HUES48 (cell line): ENCODE data around the gene PICALM.

ENCODE experiments used
- H3K27ac ChIP-seq: one replicate; pipeline ENCODE4 v1.7.0; 2013; ENCODE audit warnings: low read depth, low read length, inconsistent platforms
- H3K27me3 ChIP-seq: 2 replicates; pipeline ENCODE4 v1.6.1; 2013; ENCODE audit warnings: mild to moderate bottlenecking, low read length; ENCODE audit not compliant: control insufficient read depth, insufficient read depth
- H3K36me3 ChIP-seq: 2 replicates; pipeline ENCODE4 v1.6.1; 2013; ENCODE audit warnings: low read length; ENCODE audit not compliant: control insufficient read depth, insufficient read depth
- H3K4me1 ChIP-seq: 2 replicates; pipeline ENCODE4 v1.6.1; 2013; ENCODE audit warnings: mild to moderate bottlenecking, low read length; ENCODE audit not compliant: control insufficient read depth, insufficient read depth
- H3K4me3 ChIP-seq: 2 replicates; pipeline ENCODE4 v1.5.1; 2013; ENCODE audit warnings: mild to moderate bottlenecking, low read depth, low read length
- H3K9ac ChIP-seq: 2 replicates; pipeline ENCODE4 v1.6.1; 2013; ENCODE audit warnings: mild to moderate bottlenecking, low read depth, low read length, moderate library complexity
- H3K9me3 ChIP-seq: 2 replicates; pipeline ENCODE4 v1.6.1; 2013; ENCODE audit warnings: low read length; ENCODE audit not compliant: control insufficient read depth, insufficient read depth

The PICALM gene

GRCh38 chr11:86079421-86079820, 10.5 kb upstream of the PICALM start:
- Histone ChIP-seq H3K4me1 (no peaks in the 10 kb centered on the region), H3K36me3 (no peaks in the 10 kb centered on the region), H3K27me3 (no peaks in the 10 kb centered on the region), H3K27ac (no peak overlapping the region), H3K9ac (no peak overlapping the region), H3K9me3 (no peaks in the 10 kb centered on the region), H3K4me3 (no peak overlapping the region)

- Histone ChIP-seq H3K27me3 (no peaks in the 10 kb centered on the region), H3K9ac (no peak overlapping the region), H3K4me1 (peaks cover 13% of the 10 kb centered on the region), H3K4me3 (no peak overlapping the region), H3K27ac (no peak overlapping the region), H3K9me3 (no peaks in the 10 kb centered on the region), H3K36me3 (no peaks in the 10 kb centered on the region)
Measured at GRCh38 chr11:86073948-86074347, 5.1 kb upstream of the PICALM start.

- Histone ChIP-seq H3K27me3 (no peaks in the 10 kb centered on the region), H3K4me3 (no peak overlapping the region), H3K9ac (no peak overlapping the region), H3K9me3 (no peaks in the 10 kb centered on the region), H3K27ac (no peak overlapping the region), H3K4me1 (peaks cover 13% of the 10 kb centered on the region), H3K36me3 (no peaks in the 10 kb centered on the region)
Measured at GRCh38 chr11:86072211-86072610, 3.3 kb upstream of the PICALM start.

GRCh38 chr11:86070142-86071056, 1.5 kb upstream of the PICALM start:
- H3K4me3 ChIP-seq: 0 out of 2 replicates have a peak overlapping the region, but pooled peaks have one; percentile 53
- H3K36me3 ChIP-seq: no peaks in the 10 kb centered on the region
- H3K9ac ChIP-seq: peak overlapping the region; percentile 26; the same call in 1 of the 2 replicates
- H3K27ac ChIP-seq: peak overlapping the region; percentile 98
- no peaks in the 10 kb centered on the region for H3K9me3 ChIP-seq
- H3K4me1 ChIP-seq: peaks cover 23% of the 10 kb centered on the region
- no peaks in the 10 kb centered on the region for H3K27me3 ChIP-seq

GRCh38 chr11:86069408-86070101, 671 bp upstream of the PICALM start:
- Histone ChIP-seq H3K4me1 (peaks cover 24% of the 10 kb centered on the region), H3K9me3 (no peaks in the 10 kb centered on the region), H3K36me3 (no peaks in the 10 kb centered on the region), H3K9ac (peak overlapping the region; percentile 88), H3K27me3 (no peaks in the 10 kb centered on the region), H3K4me3 (peak overlapping the region; percentile 53), H3K27ac (peak overlapping the region; percentile 98)

GRCh38 chr11:86068138-86068871, 579 bp downstream of the PICALM start:
- Histone ChIP-seq H3K4me3 (peak overlapping the region; percentile 97), H3K36me3 (no peaks in the 10 kb centered on the region), H3K9ac (peak overlapping the region; percentile 78), H3K27ac (peak overlapping the region; percentile 98), H3K27me3 (no peaks in the 10 kb centered on the region), H3K9me3 (no peaks in the 10 kb centered on the region), H3K4me1 (peaks cover 33% of the 10 kb centered on the region)

- Histone ChIP-seq H3K27me3 (no peaks in the 10 kb centered on the region), H3K4me1 (peaks cover 38% of the 10 kb centered on the region), H3K27ac (peak overlapping the region; percentile 98), H3K9me3 (no peaks in the 10 kb centered on the region), H3K36me3 (no peaks in the 10 kb centered on the region), H3K9ac (peak overlapping the region; percentile 78), H3K4me3 (peak overlapping the region; percentile 97)
Measured at GRCh38 chr11:86067851-86068137, 1.1 kb downstream of the PICALM start.

GRCh38 chr11:86067009-86067850, 1.7 kb downstream of the PICALM start:
- H3K9me3 ChIP-seq: no peaks in the 10 kb centered on the region
- H3K36me3 ChIP-seq: no peaks in the 10 kb centered on the region
- H3K27ac ChIP-seq: peak overlapping the region; percentile 3
- H3K27me3 ChIP-seq: no peaks in the 10 kb centered on the region
- H3K4me3 ChIP-seq: peak overlapping the region; percentile 97
- H3K9ac ChIP-seq: peak overlapping the region; percentile 78
- H3K4me1 ChIP-seq: peaks cover 43% of the 10 kb centered on the region

- no peaks in the 10 kb centered on the region for H3K27me3 ChIP-seq
- H3K4me3 ChIP-seq: peak overlapping the region; percentile 97
- H3K27ac ChIP-seq: no peak overlapping the region
- no peaks in the 10 kb centered on the region for H3K36me3 ChIP-seq
- peak overlapping the region; percentile 78; the same call in 1 of the 2 replicates for H3K9ac ChIP-seq
- H3K4me1 ChIP-seq: peaks cover 43% of the 10 kb centered on the region
- H3K9me3 ChIP-seq: no peaks in the 10 kb centered on the region
Measured at GRCh38 chr11:86066657-86067008, 2.3 kb downstream of the PICALM start.

- no peaks in the 10 kb centered on the region for H3K9me3 ChIP-seq
- H3K27me3 ChIP-seq: no peaks in the 10 kb centered on the region
- peaks cover 47% of the 10 kb centered on the region for H3K4me1 ChIP-seq
- H3K27ac ChIP-seq: no peak overlapping the region
- H3K9ac ChIP-seq: no peak overlapping the region
- peak overlapping the region; percentile 97 for H3K4me3 ChIP-seq
- H3K36me3 ChIP-seq: no peaks in the 10 kb centered on the region
Measured at GRCh38 chr11:86066033-86066432, 2.9 kb downstream of the PICALM start.
